CD4-positive, alpha-beta T cell (primary cell): ENCODE measurements around the gene WASL. TPM values are rescaled to one million over a fixed set of nuclear protein-coding genes. Genes with fewer than 3 reads are reported as not detected.
A peak's percentile ranks its signal among the peaks of the same experiment; 100 is the strongest.

Experiments used
- ATAC-seq: fragments of 200-7000 bp; cut with Tn5 transposase; one replicate; pipeline ENCODE4 v1.10.0; 2022; ENCODE audit warnings: mild to moderate bottlenecking; ENCODE audit not compliant: poor library complexity
- CTCF ChIA-PET: fragments of 350-600 bp; sonication (Branson Sonifier 250); formaldehyde crosslinking; loops from one replicate; lab custom pipeline; 2021; ENCODE audit warnings: antibody characterized with exemption, inconsistent platforms; lab: Charles Lee
- POLR2A ChIA-PET: fragments of 350-600 bp; sonication (Branson Sonifier 250); formaldehyde crosslinking; loops from one replicate; lab custom pipeline; 2021; ENCODE audit warnings: antibody characterized with exemption, inconsistent platforms; lab: Charles Lee
- DNase-seq, 14 experiments: peaks; one replicate each; pipeline ENCODE4 v3.0.0-alpha.2; 2013 to 2020; ENCODE audit warnings: mixed read lengths in 2 of 14
- H3K27ac ChIP-seq, 2 donors: one replicate each; pipeline versions ENCODE4 v1.5.1 to v1.7.0; 2013; ENCODE audit warnings: low read length in 2 of 2, low read depth in 1 of 2, mild to moderate bottlenecking in 1 of 2
- H3K27me3 ChIP-seq, 2 experiments: 1 replicate in 1 of 2; 2 replicates in 1 of 2; pipeline versions ENCODE4 v1.6.1 to v1.7.0; 2013; ENCODE audit warnings: low read length in 2 of 2, control low read depth in 1 of 2, mild to moderate bottlenecking in 1 of 2, moderate library complexity in 1 of 2; ENCODE audit not compliant: insufficient read depth in 2 of 2, control insufficient read depth in 1 of 2
- H3K36me3 ChIP-seq: one replicate; pipeline ENCODE4 v1.6.1; 2013; ENCODE audit warnings: low read length, control low read depth; ENCODE audit not compliant: insufficient read depth
- H3K4me1 ChIP-seq: one replicate; pipeline ENCODE4 v1.6.1; 2013; ENCODE audit warnings: low read length, control low read depth; ENCODE audit not compliant: insufficient read depth
- H3K4me3 ChIP-seq: one replicate; pipeline ENCODE4 v1.5.1; 2013; ENCODE audit warnings: mild to moderate bottlenecking, low read length, moderate library complexity
- H3K9me3 ChIP-seq, 2 experiments: 1 replicate in 1 of 2; 2 replicates in 1 of 2; pipeline versions ENCODE4 v1.6.1 to v1.7.0; 2013; ENCODE audit warnings: low read length in 2 of 2, mild to moderate bottlenecking in 2 of 2, control low read depth in 1 of 2, moderate library complexity in 1 of 2; ENCODE audit not compliant: control insufficient read depth in 1 of 2, insufficient read depth in 1 of 2
- H3K27ac Mint-ChIP-seq: one replicate; pipeline ENCODE4 v1.8.0; 2020; ENCODE audit warnings: mixed read lengths
- H3K27me3 Mint-ChIP-seq: one replicate; pipeline ENCODE4 v1.8.0; 2021; ENCODE audit warnings: mixed read lengths
- H3K36me3 Mint-ChIP-seq: one replicate; pipeline ENCODE4 v1.8.0; 2021; ENCODE audit warnings: low read depth, mixed read lengths
- H3K4me1 Mint-ChIP-seq: one replicate; pipeline ENCODE4 v1.8.0; 2021; ENCODE audit warnings: low read depth, mixed read lengths
- H3K4me3 Mint-ChIP-seq: one replicate; pipeline ENCODE4 v1.8.0; 2020; ENCODE audit warnings: mild to moderate bottlenecking, mixed read lengths
- H3K9me3 Mint-ChIP-seq: one replicate; pipeline ENCODE4 v1.8.0; 2020; ENCODE audit warnings: mixed read lengths
- CTCF ChIP-seq: fragments of 200-600 bp; IDR thresholded peaks from one replicate; pipeline ENCODE4 v1.8.0; 2022; ENCODE audit warnings: antibody characterized with exemption, mild to moderate bottlenecking
- intact Hi-C, 2 experiments: fragments of 100-400 bp; cut with DNase I in 1 of 2; cut with micrococcal nuclease in 1 of 2; formaldehyde crosslinking; loops; one replicate each; pipeline versions ENCODE4 v1.15.1 to v1.9.0; 2023 to 2025; cut with DNase I, micrococcal nuclease
- total RNA-seq, 174 experiments: library from RNA in 2 of 174; stranded (reverse) in 2 of 174; gene quantifications; one replicate each; pipeline ENCODE4 v1.2.3 and lab custom pipeline; 2021 to 2026

The WASL gene
- total RNA-seq, 2 experiments from 2014 or later = 8.6 to 9.3 TPM

- Mint-ChIP-seq H3K36me3 (peaks cover 14% of the 10 kb centered on the region), H3K4me1 (peaks cover 57% of the 10 kb centered on the region), H3K4me3 (no peak overlapping the region), H3K9me3 (no peaks in the 10 kb centered on the region), H3K27me3 (no peaks in the 10 kb centered on the region), H3K27ac (peak overlapping the region; percentile 6)
- DNase-seq (no peak), ATAC-seq (no peak)
- H3K27ac ChIP-seq = no peak overlapping the region
- H3K9me3 ChIP-seq = no peaks in the 10 kb centered on the region
- H3K27me3 ChIP-seq = no peaks in the 10 kb centered on the region
- peaks cover 10% of the 10 kb centered on the region for H3K4me1 ChIP-seq
- H3K4me3 ChIP-seq = no peak overlapping the region
- H3K36me3 ChIP-seq = no peaks in the 10 kb centered on the region
- TF ChIP-seq CTCF = no peak
- POLR2A ChIA-PET = no interaction called here
- CTCF ChIA-PET = interaction anchor here (1.1 kb wide), 1 partner anchor 13 kb away, joined by 4 read pairs; no protein-coding TSS in a partner anchor
- intact Hi-C loops = no loop called here
Observed at GRCh38 chr7:123752534-123752933, 3.7 kb upstream of the WASL start.

GRCh38 chr7:123751821-123752220, 3.0 kb upstream of the WASL start:
- H3K4me1 Mint-ChIP-seq = peaks cover 59% of the 10 kb centered on the region

GRCh38 chr7:123750389-123751230, 1.8 kb upstream of the WASL start:
- CTCF ChIA-PET = no interaction called here

More at GRCh38 chr7:123751821-123752220, 3.0 kb upstream of the WASL start:
- Histone ChIP-seq H3K4me3 (no peak overlapping the region), H3K4me1 (peaks cover 15% of the 10 kb centered on the region), H3K27ac (no peak overlapping the region), H3K36me3 (no peaks in the 10 kb centered on the region), H3K27me3 (no peaks in the 10 kb centered on the region), H3K9me3 (no peaks in the 10 kb centered on the region)
- no peak for TF ChIP-seq CTCF
- Mint-ChIP-seq H3K4me3 (peak overlapping the region; percentile 36), H3K27ac (peak overlapping the region; percentile 6), H3K27me3 (no peaks in the 10 kb centered on the region), H3K9me3 (no peaks in the 10 kb centered on the region), H3K36me3 (peaks cover 17% of the 10 kb centered on the region)
- POLR2A ChIA-PET = no interaction called here
- ATAC-seq (no peak), DNase-seq (no peak)
- CTCF ChIA-PET = interaction anchor here (1.0 to 1.1 kb wide), 2 partner anchors 12 to 14 kb away, joined by 4 read pairs; no protein-coding TSS in a partner anchor
- intact Hi-C loops = no loop called here

More at GRCh38 chr7:123750389-123751230, 1.8 kb upstream of the WASL start:
- Histone ChIP-seq H3K4me3 (no peak overlapping the region), H3K9me3 (no peaks in the 10 kb centered on the region), H3K36me3 (no peaks in the 10 kb centered on the region), H3K27ac (no peak overlapping the region), H3K4me1 (peaks cover 17% of the 10 kb centered on the region), H3K27me3 (no peaks in the 10 kb centered on the region)
- H3K4me1 Mint-ChIP-seq = peaks cover 65% of the 10 kb centered on the region
- H3K4me3 Mint-ChIP-seq = peak overlapping the region; percentile 67
- ATAC-seq = no peak
- peak overlapping the region; percentile 90 for H3K27ac Mint-ChIP-seq
- peaks cover 17% of the 10 kb centered on the region for H3K36me3 Mint-ChIP-seq
- no peak for DNase-seq
- no peak for TF ChIP-seq CTCF
- POLR2A ChIA-PET = interaction anchor here (1.3 to 1.7 kb wide), 2 partner anchors 15 to 193 kb away, joined by 4 to 9 read pairs; partner anchors contain the start of gene NDUFA5
- intact Hi-C loops = no loop called here
- no peaks in the 10 kb centered on the region for H3K27me3 Mint-ChIP-seq
- H3K9me3 Mint-ChIP-seq = no peaks in the 10 kb centered on the region
